Chondrocyte (in vitro differentiated cells): Measurements from ENCODE around the gene VSIR. TPM values are rescaled to one million over a fixed set of nuclear protein-coding genes. Genes with fewer than 3 reads are reported as not detected.

Source experiments
- DNase-seq: peaks from one replicate; pipeline ENCODE4 v3.0.0; 2021; ENCODE audit warnings: mixed read lengths, low spot score
- H3K27ac Mint-ChIP-seq: one replicate; pipeline ENCODE4 v1.8.0; 2021; ENCODE audit warnings: mild to moderate bottlenecking, moderate library complexity, mixed read lengths; ENCODE audit not compliant: unreplicated experiment
- H3K27me3 Mint-ChIP-seq: 2 replicates; pipeline ENCODE4 v1.8.0; 2021; ENCODE audit warnings: low read depth, mixed read lengths
- H3K36me3 Mint-ChIP-seq: 2 replicates; pipeline ENCODE4 v1.8.0; 2021; ENCODE audit warnings: low read depth, mixed read lengths
- H3K4me1 Mint-ChIP-seq: 2 replicates; pipeline ENCODE4 v1.8.0; 2021; ENCODE audit warnings: low read depth, mild to moderate bottlenecking, mixed read lengths
- H3K4me3 Mint-ChIP-seq: one replicate; pipeline ENCODE4 v1.8.0; 2021; ENCODE audit warnings: mild to moderate bottlenecking, moderate library complexity, mixed read lengths; ENCODE audit not compliant: unreplicated experiment
- H3K9me3 Mint-ChIP-seq: 2 replicates; pipeline ENCODE4 v1.8.0; 2021; ENCODE audit warnings: low read depth, mixed read lengths
- total RNA-seq: library from RNA; stranded (reverse); gene quantifications from 3 replicates; pipeline ENCODE4 v1.2.1, GENCODE V29; 2021
- TF ChIP-seq, protein P1 (sequence below): fragments of 200-600 bp; sonication (generic); IDR thresholded peaks from 2 replicates; pipeline ENCODE4 v1.5.0; 2021; ENCODE audit warnings: antibody characterized with exemption, mild to moderate bottlenecking, moderate library complexity

VSIR gene
- total RNA-seq, 1 donor from 2014 or later = 1.3 TPM

DNA sequence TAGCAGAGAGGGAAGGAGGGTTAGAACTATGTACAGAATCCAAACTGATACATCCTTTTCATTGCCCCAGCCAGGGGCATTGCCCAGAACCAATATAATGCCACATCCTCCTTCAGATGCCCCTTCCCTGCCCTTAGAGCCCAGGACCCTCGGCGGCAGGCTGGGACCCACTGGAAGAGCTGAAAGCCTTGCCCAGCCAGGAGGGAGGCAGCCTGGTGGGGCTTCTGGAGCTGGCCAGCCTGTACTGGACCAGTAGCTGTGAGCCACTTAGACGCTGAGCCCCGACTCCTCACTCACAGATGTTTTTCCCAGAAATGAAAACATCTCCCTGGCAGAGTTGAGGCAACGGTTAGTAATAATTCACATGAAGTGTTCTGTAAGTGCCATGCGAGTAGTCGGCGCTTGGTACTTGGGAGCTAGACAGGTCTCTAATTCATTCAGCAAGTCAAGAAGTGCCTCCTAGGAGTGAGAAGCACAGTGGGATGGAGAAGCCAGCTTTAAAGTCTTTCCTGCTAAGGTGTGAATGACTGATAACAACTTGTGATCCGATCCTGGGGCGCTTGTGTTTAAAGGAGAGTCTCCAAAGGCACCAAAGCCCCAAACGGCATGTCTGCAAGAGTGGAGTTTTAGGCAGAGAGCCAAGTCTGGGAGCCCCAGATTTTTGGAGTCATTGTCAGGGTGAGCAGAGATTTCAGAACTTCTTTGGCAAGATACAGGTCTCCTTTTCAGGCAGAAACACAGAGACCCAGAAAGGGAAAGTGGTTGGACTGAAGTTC, 9.8 kb downstream of the VSIR start:
- no peaks in the 10 kb centered on the region for H3K9me3 Mint-ChIP-seq
- H3K27ac Mint-ChIP-seq = no peak overlapping the region
- TF ChIP-seq, protein P1, sequence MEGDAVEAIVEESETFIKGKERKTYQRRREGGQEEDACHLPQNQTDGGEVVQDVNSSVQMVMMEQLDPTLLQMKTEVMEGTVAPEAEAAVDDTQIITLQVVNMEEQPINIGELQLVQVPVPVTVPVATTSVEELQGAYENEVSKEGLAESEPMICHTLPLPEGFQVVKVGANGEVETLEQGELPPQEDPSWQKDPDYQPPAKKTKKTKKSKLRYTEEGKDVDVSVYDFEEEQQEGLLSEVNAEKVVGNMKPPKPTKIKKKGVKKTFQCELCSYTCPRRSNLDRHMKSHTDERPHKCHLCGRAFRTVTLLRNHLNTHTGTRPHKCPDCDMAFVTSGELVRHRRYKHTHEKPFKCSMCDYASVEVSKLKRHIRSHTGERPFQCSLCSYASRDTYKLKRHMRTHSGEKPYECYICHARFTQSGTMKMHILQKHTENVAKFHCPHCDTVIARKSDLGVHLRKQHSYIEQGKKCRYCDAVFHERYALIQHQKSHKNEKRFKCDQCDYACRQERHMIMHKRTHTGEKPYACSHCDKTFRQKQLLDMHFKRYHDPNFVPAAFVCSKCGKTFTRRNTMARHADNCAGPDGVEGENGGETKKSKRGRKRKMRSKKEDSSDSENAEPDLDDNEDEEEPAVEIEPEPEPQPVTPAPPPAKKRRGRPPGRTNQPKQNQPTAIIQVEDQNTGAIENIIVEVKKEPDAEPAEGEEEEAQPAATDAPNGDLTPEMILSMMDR = no peak
- peaks cover 24% of the 10 kb centered on the region for H3K4me1 Mint-ChIP-seq
- no peak for DNase-seq
- peaks cover 3% of the 10 kb centered on the region for H3K27me3 Mint-ChIP-seq
- H3K4me3 Mint-ChIP-seq = no peak overlapping the region
- H3K36me3 Mint-ChIP-seq = no peaks in the 10 kb centered on the region

DNA sequence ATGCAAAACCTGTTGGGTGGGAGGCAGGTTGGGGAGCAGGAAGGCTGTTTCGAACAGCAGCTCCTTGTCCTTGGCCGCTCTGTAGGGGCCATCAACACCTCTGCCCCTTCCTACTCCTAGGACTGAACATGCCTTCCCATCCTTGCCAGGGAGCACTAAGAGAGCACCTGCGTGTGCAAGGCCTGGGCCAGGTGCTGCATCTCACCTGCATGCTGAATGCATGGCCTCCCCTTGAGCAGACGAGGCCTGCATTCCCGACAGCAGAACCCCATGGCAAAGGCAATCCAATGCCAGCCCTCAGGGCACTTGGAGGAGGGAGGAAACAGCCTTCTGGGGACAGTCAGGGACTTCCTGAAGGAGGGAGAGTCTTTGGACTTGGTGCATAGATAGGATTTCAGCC, 11.0 kb downstream of the VSIR start:
- Mint-ChIP-seq H3K4me3 (no peak overlapping the region), H3K4me1 (peaks cover 17% of the 10 kb centered on the region), H3K9me3 (no peaks in the 10 kb centered on the region), H3K27me3 (peaks cover 4% of the 10 kb centered on the region), H3K36me3 (no peaks in the 10 kb centered on the region), H3K27ac (no peak overlapping the region)
- TF ChIP-seq, protein P1 = no peak
- peak; percentile 54 for DNase-seq

DNA sequence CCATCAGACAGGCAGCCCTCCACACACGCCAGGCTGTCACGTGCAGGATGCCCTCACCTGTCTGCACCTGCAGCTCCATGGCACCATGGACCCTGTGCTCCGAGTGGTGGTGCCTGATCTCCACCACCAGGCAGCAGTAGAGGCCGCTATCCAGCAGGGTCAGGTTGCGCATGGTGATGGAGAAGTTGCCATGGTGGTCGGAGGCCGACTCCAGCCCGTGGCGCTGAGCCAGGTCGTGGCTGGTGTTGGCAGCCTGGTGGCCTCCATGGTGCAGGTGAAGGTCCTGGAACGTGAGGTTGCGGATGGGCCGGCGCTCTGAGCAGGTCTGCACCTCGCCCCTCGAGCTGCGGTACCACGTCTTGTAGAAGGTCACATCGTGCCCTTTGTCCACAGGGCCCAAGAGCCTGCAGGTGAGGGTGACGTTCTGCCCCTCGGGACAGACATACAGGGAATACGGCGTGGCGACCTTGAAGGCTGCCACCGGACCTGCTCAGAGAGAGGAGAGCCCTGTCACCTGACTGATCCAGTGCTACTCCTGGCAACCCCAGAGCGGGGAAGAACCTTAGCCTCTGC, 11.7 kb downstream of the VSIR start:
- H3K27me3 Mint-ChIP-seq = peaks cover 10% of the 10 kb centered on the region
- TF ChIP-seq, protein P1 = peak; percentile 10
- no peak overlapping the region for H3K27ac Mint-ChIP-seq
- no peaks in the 10 kb centered on the region for H3K36me3 Mint-ChIP-seq
- H3K9me3 Mint-ChIP-seq = no peaks in the 10 kb centered on the region
- H3K4me3 Mint-ChIP-seq = no peak overlapping the region
- peak; percentile 81 for DNase-seq
- H3K4me1 Mint-ChIP-seq = peaks cover 10% of the 10 kb centered on the region

DNA sequence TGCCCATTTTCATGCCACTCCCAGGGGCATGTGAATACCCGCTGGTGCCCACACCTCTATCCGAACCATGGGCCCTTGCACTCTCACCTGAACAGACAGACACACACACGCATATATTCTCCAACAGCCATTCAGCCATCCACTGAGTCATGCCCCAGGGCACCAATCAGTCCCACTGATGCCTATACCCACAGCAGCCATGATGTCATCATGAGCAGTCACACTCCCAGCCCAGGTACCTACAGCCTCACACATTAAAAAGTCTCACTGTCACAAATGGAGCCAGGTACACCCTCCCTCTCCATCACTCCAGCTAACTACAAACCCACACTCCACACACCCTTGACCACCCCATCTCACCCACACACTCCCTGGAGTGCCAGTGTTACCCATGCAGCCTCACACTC, 12.2 kb downstream of the VSIR start:
- TF ChIP-seq, protein P1 = no peak
- no peak overlapping the region for H3K27ac Mint-ChIP-seq
- DNase-seq = no peak
- no peaks in the 10 kb centered on the region for H3K9me3 Mint-ChIP-seq
- no peaks in the 10 kb centered on the region for H3K36me3 Mint-ChIP-seq
- peaks cover 7% of the 10 kb centered on the region for H3K4me1 Mint-ChIP-seq
- H3K4me3 Mint-ChIP-seq = no peak overlapping the region
- peaks cover 15% of the 10 kb centered on the region for H3K27me3 Mint-ChIP-seq

DNA sequence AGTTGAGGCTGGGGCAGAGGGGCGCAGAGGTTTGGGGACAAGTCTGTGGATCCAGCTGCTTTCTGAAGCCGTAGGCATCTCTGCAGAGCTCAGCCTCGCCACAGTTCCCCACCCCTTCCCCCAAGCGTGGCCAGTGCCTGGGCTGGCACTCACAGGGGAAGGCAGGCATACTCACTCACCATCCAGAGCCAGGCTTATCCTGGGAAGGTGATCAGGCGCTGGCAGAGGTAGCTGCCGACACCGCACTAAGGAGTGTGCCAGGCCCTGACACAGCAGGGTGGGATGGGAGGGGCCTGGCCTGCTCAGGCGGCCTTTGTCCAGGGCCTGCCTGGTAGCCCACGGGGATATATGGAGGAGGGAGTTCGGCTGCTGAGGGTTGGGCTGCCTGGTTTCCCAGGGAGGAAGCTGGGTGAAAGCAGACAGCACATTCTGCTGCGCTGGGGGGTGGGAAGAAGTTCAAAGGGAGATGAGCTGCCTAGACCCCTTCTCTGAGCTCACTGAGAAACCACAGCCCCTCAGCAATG, 15.9 kb downstream of the VSIR start:
- Mint-ChIP-seq H3K27ac (no peak overlapping the region), H3K4me3 (no peak overlapping the region), H3K9me3 (no peaks in the 10 kb centered on the region), H3K27me3 (peaks cover 24% of the 10 kb centered on the region), H3K4me1 (no peaks in the 10 kb centered on the region), H3K36me3 (no peaks in the 10 kb centered on the region)
- TF ChIP-seq, protein P1 = no peak
- no peak for DNase-seq
